SW480 (cell line): ENCODE data around the gene ATOSA.

Source experiments
- DNase-seq: peaks from one replicate; pipeline ENCODE4 v3.0.0-alpha.2; 2016; ENCODE audit warnings: low spot score

ATOSA gene

GRCh38 chr15:52679232-52680040, at the start of gene ATOSA:
Gene ATOSA, minus strand, starts transcription at chr15:52679388. Its CDS starts 1,367 bp downstream, at chr15:52678021.
- DNase-seq: peak; percentile 81

- DNase-seq: no peak
These were observed 49.7 kb upstream of the ATOSA start for GRCh38 chr15:52728899-52729298.

- no peak for DNase-seq
These were observed 48.6 kb upstream of the ATOSA start for GRCh38 chr15:52727815-52728214.

GRCh38 chr15:52726195-52726594, 47.0 kb upstream of the ATOSA start:
- DNase-seq: no peak

- no peak for DNase-seq
These were observed 39.4 kb upstream of the ATOSA start for GRCh38 chr15:52718551-52718950.

- DNase-seq: no peak
These were observed 38.7 kb upstream of the ATOSA start for GRCh38 chr15:52717924-52718323.

GRCh38 chr15:52717481-52717880, 38.3 kb upstream of the ATOSA start:
- DNase-seq: no peak

GRCh38 chr15:52716536-52716935, 37.3 kb upstream of the ATOSA start:
- no peak for DNase-seq

GRCh38 chr15:52715411-52715810, 36.2 kb upstream of the ATOSA start:
- DNase-seq: no peak

- no peak for DNase-seq
These were observed 35.8 kb upstream of the ATOSA start for GRCh38 chr15:52714968-52715367.

GRCh38 chr15:52710708-52711389, 31.7 kb upstream of the ATOSA start:
- DNase-seq: no peak

- no peak for DNase-seq
These were observed 31.0 kb upstream of the ATOSA start for GRCh38 chr15:52710050-52710707.

GRCh38 chr15:52709187-52709981, 30.2 kb upstream of the ATOSA start:
- DNase-seq: no peak

- DNase-seq: no peak
These were observed 26.9 kb upstream of the ATOSA start for GRCh38 chr15:52706091-52706490.

- DNase-seq: no peak
These were observed 23.2 kb upstream of the ATOSA start for GRCh38 chr15:52702390-52702789.

- DNase-seq: no peak
These were observed 20.3 kb upstream of the ATOSA start for GRCh38 chr15:52699457-52699856.

GRCh38 chr15:52698514-52698913, 19.3 kb upstream of the ATOSA start:
- no peak for DNase-seq

GRCh38 chr15:52697051-52697450, 17.9 kb upstream of the ATOSA start:
- no peak for DNase-seq

GRCh38 chr15:52695154-52695553, 16.0 kb upstream of the ATOSA start:
- no peak for DNase-seq

GRCh38 chr15:52689562-52689961, 10.4 kb upstream of the ATOSA start:
- DNase-seq: no peak

GRCh38 chr15:52683580-52683979, 4.4 kb upstream of the ATOSA start:
- no peak for DNase-seq

- no peak for DNase-seq
These were observed 3.6 kb upstream of the ATOSA start for GRCh38 chr15:52682781-52683180.
